NCI-H1092 treated with DMSO at 0.1 percent for 48 hours (cell line): ENCODE measurements around the gene KLHL17.
A peak's percentile ranks its signal among the peaks of the same experiment; 100 is the strongest.

Experiments used
- DNase-seq: peaks from one replicate; lab custom pipeline; 2025; lab: John Stamatoyannopoulos, UW

KLHL17 gene

DNA sequence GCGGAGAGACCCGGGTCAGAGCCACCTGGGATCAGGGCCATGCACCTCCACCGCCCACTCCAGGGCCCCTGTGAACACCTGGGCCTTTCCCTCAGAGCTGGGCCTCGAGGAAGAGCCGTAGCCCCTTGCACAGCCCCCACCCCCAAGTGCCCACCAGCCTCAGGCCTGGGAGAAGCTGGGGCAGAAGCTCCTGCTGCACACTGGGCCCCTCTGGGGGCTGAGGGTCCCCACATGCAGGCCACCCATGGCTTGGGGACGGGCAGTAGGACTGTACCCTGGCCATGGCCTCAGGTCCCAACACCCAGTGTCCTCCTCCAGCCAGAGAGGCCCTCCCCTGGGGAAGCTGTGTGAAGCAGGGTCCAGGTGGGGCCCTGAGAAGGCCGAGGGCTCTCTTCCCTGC, 7.8 kb upstream of the KLHL17 start:
- no peak for DNase-seq

DNA sequence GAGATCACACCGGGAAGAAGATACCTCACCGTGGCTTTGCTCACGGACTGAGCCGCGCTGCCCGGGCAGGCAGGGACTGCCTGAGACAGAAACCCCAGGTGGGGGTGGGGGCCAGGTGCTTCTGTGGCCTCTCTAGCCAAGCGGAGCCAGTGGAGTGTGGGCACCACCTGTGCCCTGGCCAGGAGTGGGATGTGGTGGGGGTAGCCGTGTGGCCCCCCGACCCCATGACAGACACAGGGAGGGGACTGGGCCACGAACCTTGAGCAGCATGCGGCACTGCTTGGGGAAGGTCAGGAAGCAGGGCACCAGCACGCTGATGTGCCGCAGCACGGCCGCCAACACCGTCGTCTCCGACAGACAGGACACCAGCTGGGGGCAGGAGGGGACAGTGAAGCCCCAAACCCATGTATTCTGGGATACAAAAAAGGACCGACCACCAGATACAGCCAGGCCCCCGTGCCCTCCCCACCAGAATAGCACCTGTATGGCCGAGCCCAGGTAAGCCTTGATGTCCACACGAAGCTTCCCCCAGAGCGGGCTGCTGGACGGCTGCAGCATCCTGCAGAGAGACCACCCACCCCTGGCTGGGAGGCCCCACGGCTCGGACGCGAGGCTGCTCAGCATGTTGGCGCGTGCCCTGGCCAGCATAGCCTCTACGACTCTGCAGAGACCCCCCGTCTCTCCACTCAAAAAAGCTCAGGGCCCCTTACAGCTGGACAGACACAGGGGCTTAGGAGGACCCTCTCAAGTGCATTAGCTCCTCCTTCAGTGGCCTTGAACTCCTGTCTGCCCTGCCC, 6.7 kb upstream of the KLHL17 start:
- no peak for DNase-seq

DNA sequence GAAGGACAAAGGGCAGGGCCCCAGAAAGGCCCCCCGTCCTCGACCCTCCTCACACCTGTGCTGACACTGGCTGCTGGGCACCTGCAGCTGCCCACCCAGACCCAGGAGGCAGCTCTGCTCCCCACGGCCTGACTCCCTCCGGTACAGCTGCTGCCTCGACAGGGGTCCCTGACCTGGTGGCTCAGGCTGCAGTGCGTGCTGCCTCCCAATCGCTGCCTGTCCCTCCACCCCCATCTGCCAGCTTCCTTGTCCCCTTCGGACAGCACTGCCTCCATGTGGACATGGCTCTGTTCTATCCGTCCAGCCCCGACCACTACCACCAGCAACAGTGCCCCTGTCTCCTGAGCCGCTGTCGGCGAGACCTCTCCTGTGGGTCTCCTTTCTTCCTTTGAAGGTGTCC, 5.5 kb upstream of the KLHL17 start:
- DNase-seq, result no peak

DNA sequence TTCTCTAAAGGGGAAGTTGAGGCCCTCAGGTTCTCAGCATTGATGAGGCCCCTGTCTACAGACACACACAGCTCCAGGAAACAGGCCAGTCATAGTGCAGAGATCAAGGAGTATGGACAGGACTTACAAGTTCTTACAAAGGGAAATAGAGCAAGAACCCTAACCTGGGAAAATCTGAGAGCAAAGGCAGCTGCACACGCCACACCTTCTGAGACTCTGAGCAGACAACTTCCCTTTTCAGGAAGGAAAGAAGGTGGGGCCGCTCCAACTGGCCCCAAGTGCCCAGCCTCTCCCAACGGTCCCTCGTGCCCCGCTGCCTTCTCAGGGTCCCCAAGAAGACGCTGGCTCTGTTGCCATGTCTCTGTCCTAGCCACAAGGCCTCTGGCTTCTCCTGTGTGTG, 4.9 kb upstream of the KLHL17 start:
- no peak for DNase-seq

DNA sequence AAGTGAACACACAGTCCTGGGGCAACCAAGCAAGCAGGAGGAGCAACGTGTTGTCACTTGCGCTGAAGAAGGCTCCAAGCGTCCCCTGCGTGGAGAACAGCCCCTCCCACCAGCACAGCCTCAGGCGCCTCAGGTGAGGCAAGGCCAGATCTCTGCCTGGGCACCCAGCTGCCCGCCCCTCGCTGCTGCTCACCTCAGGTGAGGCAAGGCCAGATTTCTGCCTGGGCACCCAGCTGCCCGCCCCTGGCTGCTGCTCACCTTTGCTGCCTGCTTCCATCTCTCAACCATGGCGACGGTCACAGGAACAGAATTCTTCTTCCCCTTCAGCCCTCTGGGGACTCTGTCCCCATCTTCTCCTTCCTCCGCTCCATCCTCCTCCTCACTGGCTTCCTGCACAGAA, 3.7 kb upstream of the KLHL17 start:
- no peak for DNase-seq

DNA sequence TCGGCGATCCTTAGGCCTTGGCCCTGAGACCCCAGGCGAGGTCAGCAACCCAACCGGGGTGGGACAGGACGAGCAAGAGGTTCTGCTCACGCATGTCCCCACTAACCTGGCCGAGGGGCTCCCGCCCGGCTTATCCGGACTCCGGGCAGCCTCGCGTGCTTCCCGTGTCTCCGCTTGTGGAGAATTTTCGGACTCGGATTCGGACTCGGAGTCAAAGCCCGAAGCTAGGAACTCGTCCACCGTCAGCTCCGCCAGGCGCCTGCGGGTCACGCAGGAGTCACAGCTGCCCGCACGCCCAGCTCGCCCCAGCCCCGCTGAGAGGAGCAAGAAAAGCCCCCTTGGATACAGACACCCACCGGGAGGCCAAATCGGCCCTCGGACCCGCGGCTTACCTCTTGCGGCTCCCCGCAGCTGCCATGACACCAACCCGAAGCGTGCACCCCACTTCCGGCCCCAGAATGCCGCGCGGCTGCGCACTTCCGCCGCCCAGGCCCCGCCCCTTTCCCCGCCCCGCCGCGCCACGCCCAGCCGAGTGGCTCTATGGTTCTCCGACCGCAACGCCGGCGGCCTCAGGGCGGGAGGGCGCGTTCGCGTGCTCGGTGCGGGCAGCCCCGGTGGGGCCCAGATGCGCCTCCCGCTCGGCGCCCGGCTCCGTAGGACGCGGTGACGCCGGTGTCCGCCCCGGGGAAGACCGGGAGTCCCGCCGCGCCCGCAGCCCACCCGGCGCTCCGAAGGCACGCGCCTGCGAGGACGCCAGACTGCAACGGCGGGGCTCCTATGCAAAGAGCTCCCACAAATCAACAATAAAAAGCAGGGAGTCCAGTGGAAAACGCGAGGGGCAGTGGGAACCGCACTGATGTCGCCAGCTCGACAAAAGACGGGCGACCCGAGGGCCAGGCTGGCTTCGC, 1.3 kb upstream of the KLHL17 start, which contains the start of gene NOC2L:
Gene NOC2L (minus strand): TSS at position 434 of the 908 bp plus-strand sequence. CDS start 16 bp downstream, at position 418.
- peak; percentile 63 for DNase-seq

DNA sequence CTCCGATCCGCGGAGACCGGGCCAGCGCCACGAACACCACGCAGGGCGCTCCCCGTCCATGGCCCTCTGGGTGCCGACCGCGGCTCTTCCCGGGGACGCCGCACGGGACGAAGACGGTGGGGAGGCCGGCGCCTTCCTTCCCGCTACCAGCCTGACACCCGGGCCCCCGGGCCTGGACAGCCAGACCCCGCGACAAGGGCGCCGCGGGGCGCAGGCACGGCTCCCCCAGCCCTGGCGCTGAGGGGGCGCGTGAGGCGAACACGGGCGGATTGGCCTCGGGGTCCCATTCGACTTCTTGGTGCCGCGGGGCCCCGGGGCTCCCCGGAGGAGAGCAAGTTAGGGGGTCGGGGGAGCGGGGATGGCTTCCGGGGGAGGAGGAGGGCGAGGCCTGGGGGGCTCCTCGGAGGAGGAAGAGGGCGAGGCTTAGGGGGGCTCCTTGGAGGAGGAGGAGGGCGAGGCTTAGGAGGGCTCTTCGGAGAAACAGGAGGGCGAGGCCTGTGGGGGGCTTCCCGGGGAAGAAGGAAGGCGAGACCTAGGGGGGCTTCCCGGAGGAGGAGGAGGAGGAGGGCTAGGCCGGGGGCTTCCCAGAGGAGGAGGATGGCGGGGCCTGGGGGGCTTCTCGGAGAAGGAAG, 537 bp upstream of the KLHL17 start:
- DNase-seq, result no peak

DNA sequence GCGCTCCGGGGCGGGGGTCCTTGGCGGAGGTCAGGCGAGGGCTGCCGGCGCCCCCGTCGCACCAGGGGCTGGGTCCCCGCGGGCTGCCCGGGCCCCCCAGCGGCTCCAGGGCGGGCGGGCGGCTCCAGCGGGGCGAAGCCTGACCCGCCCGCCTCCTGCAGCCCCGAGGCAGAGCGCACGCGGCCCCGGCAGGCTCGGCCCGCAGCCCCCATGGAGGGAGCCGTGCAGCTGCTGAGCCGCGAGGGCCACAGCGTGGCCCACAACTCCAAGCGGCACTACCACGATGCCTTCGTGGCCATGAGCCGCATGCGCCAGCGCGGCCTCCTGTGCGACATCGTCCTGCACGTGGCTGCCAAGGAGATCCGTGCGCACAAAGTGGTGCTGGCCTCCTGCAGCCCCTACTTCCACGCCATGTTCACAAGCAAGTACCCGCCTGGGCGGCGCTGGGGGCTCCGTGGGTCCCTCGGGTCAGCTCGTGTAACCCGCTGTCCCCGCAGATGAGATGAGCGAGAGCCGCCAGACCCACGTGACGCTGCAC, 817 bp downstream of the KLHL17 start:
- DNase-seq, result no peak

DNA sequence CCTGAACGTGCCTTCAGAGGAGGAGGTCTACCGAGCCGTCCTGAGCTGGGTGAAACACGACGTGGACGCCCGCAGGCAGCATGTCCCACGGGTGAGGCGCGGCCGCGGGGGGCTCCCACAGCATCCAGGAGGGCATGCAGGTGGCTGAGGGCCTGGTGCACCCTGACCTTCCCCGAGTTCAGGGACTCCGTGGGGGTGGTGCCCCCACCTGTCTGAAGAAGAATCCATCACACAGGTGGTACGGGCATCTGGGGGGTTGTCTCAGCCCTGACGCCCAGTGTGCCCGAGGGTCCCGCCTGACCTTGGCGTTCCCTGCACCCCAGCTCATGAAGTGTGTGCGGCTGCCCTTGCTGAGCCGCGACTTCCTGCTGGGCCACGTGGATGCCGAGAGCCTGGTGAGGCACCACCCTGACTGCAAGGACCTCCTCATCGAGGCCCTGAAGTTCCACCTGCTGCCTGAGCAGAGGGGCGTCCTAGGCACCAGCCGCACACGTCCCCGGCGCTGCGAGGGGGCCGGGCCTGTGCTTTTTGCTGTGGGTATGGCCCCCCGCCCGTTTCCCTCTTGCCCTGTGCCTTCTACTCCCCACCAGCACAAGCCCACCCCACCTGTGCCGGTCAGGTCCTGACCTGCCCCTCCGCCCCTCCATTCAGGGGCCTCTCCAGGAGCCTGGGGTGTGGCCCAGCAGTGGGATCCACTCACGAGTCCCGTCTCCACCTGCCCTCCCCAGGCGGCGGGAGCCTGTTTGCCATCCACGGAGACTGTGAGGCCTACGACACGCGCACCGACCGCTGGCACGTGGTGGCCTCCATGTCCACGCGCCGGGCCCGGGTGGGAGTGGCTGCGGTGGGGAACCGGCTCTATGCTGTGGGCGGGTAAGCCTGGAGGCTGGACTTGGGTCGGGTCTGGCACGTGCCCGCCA, 2.3 kb downstream of the KLHL17 start:
- no peak for DNase-seq

DNA sequence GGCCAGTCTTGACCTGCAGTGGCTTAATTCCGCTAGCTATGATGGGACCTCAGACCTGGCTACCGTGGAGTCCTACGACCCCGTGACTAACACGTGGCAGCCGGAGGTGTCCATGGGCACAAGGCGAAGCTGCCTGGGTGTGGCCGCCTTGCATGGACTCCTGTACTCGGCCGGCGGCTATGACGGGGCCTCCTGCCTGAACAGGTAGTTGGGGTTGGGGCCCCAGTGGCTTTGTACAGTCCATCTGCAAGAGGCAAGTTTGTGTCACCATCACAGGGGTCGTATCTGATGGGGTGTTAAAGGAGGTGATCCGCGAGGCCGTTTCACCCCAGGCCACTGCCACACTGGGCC, 2.9 kb downstream of the KLHL17 start:
- DNase-seq, result no peak

DNA sequence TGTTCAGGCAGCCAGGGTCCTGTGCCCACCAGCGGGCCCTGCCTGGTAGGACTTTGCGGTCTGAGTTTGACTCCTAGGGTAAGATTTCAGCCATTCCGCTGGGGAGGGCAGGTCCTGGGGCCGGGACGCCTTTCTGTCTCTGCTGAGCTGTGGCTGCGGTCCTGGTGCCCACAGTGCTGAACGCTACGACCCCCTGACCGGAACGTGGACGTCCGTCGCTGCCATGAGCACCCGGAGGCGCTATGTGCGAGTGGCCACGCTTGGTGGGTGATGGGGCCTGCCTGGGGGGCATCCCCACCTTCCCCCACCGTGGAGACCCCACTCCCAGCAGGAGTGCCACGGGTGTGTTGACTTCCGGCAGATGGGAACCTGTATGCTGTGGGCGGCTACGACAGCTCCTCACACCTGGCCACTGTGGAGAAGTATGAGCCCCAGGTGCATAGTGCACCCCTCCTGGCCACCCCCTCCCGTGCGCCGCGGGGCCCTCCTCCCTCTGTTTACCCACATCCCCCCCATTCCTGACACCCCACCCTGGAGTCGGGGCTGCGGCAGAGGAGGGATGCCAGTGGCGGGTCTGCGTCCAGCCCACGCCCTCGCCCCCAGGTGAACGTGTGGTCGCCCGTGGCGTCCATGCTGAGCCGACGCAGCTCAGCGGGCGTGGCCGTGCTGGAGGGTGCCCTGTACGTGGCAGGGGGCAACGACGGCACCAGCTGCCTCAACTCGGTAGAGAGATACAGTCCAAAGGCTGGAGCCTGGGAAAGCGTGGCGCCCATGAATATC, 3.6 kb downstream of the KLHL17 start:
- no peak for DNase-seq

DNA sequence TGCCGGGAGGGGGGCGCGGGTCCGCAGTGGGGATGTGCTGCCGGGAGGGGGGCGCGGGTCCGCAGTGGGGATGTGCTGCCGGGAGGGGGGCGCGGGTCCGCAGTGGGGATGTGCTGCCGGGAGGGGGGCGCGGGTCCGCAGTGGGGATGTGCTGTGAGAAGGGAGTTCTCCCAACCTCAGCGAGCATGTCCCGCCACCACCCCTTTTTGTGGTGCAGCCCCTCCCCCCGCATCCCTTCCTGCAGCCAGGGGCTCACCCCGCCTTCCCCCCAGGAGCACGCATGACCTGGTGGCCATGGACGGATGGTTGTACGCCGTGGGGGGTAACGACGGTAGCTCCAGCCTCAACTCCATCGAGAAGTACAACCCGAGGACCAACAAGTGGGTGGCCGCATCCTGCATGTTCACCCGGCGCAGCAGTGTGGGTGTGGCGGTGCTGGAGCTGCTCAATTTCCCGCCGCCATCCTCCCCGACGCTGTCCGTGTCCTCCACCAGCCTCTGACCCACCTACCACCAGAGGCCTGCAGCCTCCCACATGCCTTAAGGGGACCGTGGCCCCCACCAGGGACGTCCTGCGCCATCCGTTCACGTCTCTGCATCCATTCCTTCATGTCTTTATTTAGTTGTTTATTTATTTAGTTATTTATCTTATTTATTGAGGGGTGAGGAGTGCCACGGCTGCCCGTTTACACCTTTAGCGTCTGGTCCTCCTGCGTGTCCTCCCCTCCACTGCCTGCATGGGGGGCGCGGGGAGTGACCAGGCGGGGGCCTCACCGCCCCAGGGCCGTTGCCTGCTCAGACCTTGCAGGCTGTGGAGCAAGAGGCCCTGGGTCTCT, 4.5 kb downstream of the KLHL17 start:
- DNase-seq, result no peak

DNA sequence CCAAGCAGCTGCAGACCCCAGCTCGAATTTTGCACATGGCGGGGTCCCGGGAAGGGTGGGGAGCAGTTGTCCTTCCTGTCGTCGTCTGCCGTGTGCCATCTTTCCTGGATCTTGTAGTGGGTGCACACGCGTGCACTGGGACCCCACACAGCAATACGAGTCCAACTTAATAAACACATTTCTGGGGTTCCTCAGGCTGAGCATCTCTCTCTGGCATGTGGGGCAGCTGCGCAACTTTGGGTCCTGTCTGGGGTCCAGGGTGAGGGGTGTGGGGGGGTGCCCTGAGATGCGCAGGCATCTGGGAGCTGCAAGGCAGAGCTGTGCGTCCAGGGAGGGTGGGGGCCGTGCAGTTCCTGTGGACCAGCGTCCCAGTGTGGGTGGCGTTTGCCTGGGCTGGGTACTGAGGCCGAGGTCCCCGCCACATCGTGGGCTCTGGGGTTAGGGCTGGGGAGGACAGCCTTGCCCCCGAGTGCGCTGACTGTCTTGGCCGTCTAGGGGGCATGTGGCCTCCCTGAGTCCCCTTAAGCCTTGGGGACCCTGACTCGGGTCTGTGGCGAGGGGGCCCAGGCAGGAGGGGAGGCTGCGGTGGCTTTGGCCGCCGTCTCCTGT, 5.2 kb downstream of the KLHL17 start:
- DNase-seq, result no peak

DNA sequence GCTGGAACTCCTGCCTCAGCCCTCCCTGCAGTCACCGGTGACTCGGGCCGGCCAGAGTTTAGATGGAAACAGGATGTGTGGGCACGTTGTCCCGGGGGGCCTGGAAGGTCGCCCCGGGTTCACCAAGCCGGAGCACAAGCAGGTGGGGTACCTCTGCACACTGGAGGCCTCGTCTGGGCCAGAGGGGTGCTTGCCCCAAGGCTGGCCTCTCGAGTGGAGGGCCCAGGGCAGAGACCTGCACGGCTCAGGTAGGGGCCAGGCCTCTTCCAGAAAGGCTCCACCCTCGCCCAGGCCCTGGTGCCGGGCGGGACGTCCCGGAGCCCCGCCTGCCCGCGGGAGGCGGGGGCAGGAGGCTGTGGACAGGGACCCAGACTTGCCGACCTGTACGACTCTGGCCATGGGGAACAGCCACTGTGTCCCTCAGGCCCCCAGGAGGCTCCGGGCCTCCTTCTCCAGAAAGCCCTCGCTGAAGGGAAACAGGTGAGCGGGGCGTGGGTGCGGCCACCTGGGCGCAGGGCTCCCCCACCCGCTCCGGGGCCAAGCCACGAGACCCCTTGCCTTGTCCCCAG, 5.8 kb downstream of the KLHL17 start, which contains the start of gene PLEKHN1:
Gene PLEKHN1 (plus strand): TSS at position 348 of the 569 bp plus-strand sequence. CDS start 50 bp downstream, at position 398.
- no peak for DNase-seq

DNA sequence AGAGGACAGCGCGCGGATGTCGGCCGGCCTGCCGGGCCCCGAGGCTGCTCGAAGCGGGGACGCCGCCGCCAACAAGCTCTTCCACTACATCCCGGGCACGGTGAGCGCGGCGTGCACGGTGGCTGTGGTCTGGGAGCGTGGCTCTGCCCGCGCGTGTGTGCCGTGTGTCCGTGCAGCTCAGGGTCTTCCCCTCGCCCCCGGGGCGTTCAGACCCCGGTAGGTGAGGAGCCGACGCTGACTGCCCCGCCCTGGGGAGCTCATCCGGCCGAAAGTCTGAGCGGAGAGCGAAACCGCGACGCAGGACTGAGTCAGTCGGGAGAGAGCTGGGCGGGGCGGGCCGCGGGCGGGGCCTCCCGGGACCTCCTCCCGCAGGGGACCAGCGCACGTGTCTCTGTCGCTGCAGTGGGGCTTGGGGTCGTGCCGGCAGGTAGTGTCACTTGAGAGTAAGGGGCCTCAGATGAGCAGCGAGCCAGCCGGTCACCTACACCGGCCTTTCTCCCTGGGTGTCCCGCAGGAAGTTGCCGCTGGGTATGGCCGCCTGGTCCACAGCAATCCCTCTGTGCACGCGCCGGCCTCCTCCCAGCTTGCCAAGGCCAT, 6.4 kb downstream of the KLHL17 start:
- no peak for DNase-seq

DNA sequence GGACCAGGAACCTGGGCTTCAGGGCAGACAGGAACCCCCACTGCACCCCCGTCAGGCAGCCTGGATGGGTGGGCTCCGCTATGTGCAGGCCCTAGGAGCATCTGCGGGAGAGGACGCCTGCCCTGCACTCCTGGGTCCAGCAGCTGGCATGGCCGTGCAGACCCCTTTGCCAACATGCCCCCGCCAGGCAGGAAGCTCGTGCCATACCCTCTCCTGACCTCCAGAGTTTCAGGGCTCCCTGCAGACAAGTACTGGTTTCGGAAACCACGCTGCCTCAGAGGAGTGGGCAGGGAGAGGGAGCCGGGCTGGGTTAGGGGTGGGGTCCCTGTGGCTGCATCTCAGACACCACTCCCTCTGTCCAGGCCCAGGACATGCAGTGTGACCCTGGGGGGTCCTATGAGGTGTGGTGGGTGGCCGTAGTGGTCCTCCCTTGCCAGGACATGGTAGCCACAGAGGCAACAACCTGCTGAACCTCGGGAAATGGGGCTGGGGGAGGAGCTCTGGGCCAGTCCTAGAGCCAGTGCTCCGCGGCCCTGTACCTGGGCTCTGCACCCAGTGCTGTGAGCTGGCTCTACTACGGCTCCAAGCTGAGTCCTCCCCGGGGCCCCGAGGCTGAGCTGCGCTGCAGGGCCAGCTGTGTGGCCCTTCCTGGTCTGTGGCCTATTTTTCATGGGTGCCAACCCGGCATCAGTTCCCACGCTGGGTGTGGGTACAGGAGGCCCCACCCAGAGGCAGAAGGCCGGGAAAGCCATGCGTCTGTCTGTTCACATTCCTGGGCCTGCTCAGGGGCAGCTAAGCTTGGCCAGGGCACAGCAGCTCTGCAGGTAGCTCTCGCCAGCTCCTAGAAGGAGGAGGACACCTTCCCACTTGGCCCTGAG, 7.3 kb downstream of the KLHL17 start:
- DNase-seq, result no peak

DNA sequence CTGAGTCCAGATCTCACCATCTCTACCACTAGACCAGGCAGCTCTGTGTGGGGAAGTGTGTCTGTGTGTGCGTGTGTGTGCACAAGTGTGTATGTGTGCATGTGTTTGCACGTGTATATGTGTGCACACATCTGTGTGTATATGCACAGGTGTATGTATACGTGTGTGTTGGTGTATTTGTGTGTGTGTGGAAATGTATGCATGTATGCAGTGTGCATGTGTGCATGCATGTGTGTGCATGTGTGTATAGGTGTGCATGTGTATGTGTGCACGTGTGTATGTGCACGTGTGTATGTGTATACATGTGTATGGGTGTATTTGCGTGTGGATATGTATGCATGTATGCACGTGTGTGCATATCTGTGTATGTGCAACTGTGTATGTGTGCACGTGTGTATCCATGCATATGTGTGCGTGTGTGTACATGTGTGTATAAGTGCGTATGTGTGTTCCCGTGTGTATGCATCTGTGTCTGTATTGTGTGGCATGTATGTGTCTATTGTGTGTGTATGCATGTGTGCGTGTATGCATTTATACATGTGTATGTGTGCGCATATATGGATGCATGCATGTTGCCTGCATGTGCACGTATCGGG, 9.0 kb downstream of the KLHL17 start:
- DNase-seq, result no peak
